Loucy (cell line): ENCODE data around the gene RBPJL.
A peak's percentile ranks its signal among the peaks of the same experiment; 100 is the strongest.

ENCODE experiments used
- H2AFZ ChIP-seq: fragments of 200-600 bp; sonication (generic); 2 replicates; pipeline ENCODE4 v1.6.0; 2016; ENCODE audit warnings: antibody characterized with exemption, mild to moderate bottlenecking, low read length, moderate library complexity
- H3F3A ChIP-seq: fragments of 200-600 bp; 2 replicates; pipeline ENCODE4 v1.6.0; 2016; ENCODE audit warnings: antibody characterized with exemption, low read depth, mild to moderate bottlenecking
- H3K27me3 ChIP-seq: fragments of 200-600 bp; sonication (generic); 2 replicates; pipeline ENCODE4 v1.6.1; 2014; ENCODE audit warnings: low read length, mild to moderate bottlenecking; ENCODE audit not compliant: insufficient read depth, poor library complexity, severe bottlenecking
- H3K36me3 ChIP-seq: fragments of 200-600 bp; sonication (generic); 2 replicates; pipeline ENCODE4 v1.6.1; 2016; ENCODE audit warnings: low read length; ENCODE audit not compliant: insufficient read depth
- H3K4me1 ChIP-seq: fragments of 200-600 bp; sonication (generic); 2 replicates; pipeline ENCODE4 v1.5.1; 2014; ENCODE audit warnings: low read length, mild to moderate bottlenecking; ENCODE audit not compliant: insufficient read depth, poor library complexity, severe bottlenecking
- H3K4me2 ChIP-seq: fragments of 200-600 bp; sonication (generic); 2 replicates; pipeline ENCODE4 v1.6.0; 2014; ENCODE audit warnings: antibody characterized with exemption, low read length, low read depth, mild to moderate bottlenecking; ENCODE audit not compliant: poor library complexity, severe bottlenecking
- H3K4me3 ChIP-seq: fragments of 200-600 bp; sonication (generic); 2 replicates; pipeline ENCODE4 v1.5.1; 2014; ENCODE audit warnings: low read length, mild to moderate bottlenecking, mixed read lengths; ENCODE audit not compliant: poor library complexity, severe bottlenecking
- H3K79me2 ChIP-seq: fragments of 200-600 bp; sonication (generic); 2 replicates; pipeline ENCODE4 v1.6.1; 2014; ENCODE audit warnings: low read length; ENCODE audit not compliant: insufficient read depth
- H3K9ac ChIP-seq: fragments of 200-600 bp; sonication (generic); 2 replicates; pipeline ENCODE4 v1.6.0; 2014; ENCODE audit warnings: mild to moderate bottlenecking, low read depth, low read length, moderate library complexity; ENCODE audit not compliant: poor library complexity, severe bottlenecking
- H3K9me2 ChIP-seq: fragments of 200-600 bp; sonication (generic); replicated peaks from 2 replicates; pipeline ENCODE4 v1.6.1; 2016; ENCODE audit warnings: low read depth, low read length, mixed read lengths
- H3K9me3 ChIP-seq: fragments of 200-600 bp; sonication (generic); 2 replicates; pipeline ENCODE4 v1.6.1; 2014; ENCODE audit warnings: mild to moderate bottlenecking, antibody characterized with exemption, low read length, low read depth; ENCODE audit not compliant: insufficient read depth
- H4K20me1 ChIP-seq: fragments of 200-600 bp; sonication (generic); 2 replicates; pipeline ENCODE4 v1.6.0; 2014; ENCODE audit warnings: antibody characterized with exemption, low read length, mild to moderate bottlenecking; ENCODE audit not compliant: insufficient read depth, poor library complexity, severe bottlenecking
- CTCF ChIP-seq: fragments of 200-600 bp; sonication (generic); conservative IDR thresholded peaks from 2 replicates; pipeline ENCODE4 v1.5.1; 2014; ENCODE audit warnings: mild to moderate bottlenecking, antibody characterized with exemption, low read length
- EZH2phosphoT487 ChIP-seq: fragments of 200-600 bp; IDR thresholded peaks from 2 replicates; pipeline ENCODE4 v1.6.1; 2018; ENCODE audit warnings: antibody characterized with exemption, mild to moderate bottlenecking, moderate library complexity, borderline replicate concordance

The RBPJL gene

DNA sequence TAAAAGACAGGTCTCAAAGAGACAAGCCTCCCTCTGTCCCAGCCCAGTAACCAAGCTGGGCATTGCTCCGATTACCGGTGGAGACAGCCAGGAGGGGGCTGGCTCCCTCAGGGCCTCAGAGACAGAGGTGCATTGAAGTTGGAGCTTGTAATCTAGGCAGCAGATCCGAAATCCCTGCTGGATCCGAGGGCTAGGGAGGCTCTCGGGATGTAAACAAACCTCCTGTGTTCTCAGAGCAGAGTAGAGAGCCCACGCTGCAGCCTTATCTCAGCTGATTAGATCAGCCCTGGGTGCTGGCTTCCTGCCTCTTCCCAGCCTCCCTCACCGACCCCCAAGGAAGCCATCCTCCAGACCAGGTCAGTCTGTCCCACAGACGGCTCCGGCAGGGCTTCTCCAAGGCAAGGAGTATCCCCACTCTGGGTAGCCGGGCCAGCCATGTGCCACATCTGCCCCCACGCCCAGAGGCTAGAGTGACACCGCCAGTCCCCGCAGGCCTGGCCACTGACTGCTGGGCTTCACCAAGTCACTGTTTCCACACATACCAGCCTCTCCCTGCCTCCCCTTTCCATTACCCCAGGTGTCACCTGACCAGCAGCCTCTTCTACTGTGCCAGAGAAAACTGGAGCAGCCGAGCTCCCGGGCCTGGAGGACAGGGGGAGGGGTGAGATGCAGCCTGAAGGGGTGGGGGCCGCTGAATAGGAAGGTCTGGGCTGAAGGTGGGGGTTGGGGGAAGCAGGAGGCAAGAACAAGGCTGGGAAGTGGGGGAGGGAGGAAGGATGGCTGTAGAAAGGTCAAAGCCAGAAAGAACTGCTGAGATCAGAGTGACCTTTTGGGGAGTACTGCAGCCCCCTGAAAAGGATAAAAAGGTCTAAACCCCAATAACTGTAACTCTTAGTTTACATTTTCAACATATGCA lies 35.6 kb downstream of the RBPJL start:
- no peaks in the 10 kb centered on the region for H3K79me2 ChIP-seq
- peaks cover 38% of the 10 kb centered on the region for H3K4me1 ChIP-seq
- no peaks in the 10 kb centered on the region for H3K36me3 ChIP-seq
- H3K9ac ChIP-seq = no peak overlapping the region
- H3K4me2 ChIP-seq = no peak overlapping the region
- H3K4me3 ChIP-seq = no peak overlapping the region
- no peak for TF ChIP-seq CTCF
- TF ChIP-seq EZH2phosphoT487 = no peak
- no peaks in the 10 kb centered on the region for H3K9me3 ChIP-seq
- no peaks in the 10 kb centered on the region for H3F3A ChIP-seq
- no peaks in the 10 kb centered on the region for H3K9me2 ChIP-seq
- H3K27me3 ChIP-seq = no peaks in the 10 kb centered on the region
- H4K20me1 ChIP-seq = no peaks in the 10 kb centered on the region
- peak overlapping the region; percentile 15; the same call in 1 of the 2 replicates for H2AFZ ChIP-seq

GRCh38 chr20:45342855-45343531 lies 36.4 kb downstream of the RBPJL start:
- H4K20me1 ChIP-seq = no peaks in the 10 kb centered on the region
- no peaks in the 10 kb centered on the region for H3K9me3 ChIP-seq
- no peak overlapping the region for H3K4me3 ChIP-seq
- H3K9ac ChIP-seq = no peak overlapping the region
- H3K4me2 ChIP-seq = no peak overlapping the region
- no peaks in the 10 kb centered on the region for H3K9me2 ChIP-seq
- no peaks in the 10 kb centered on the region for H3K36me3 ChIP-seq
- no peak for TF ChIP-seq EZH2phosphoT487
- TF ChIP-seq CTCF = no peak
- no peaks in the 10 kb centered on the region for H3K79me2 ChIP-seq
- H3K4me1 ChIP-seq = peaks cover 38% of the 10 kb centered on the region
- H2AFZ ChIP-seq = no peak overlapping the region
- no peaks in the 10 kb centered on the region for H3F3A ChIP-seq
- H3K27me3 ChIP-seq = no peaks in the 10 kb centered on the region

GRCh38 chr20:45343532-45344167 lies 37.0 kb downstream of the RBPJL start:
- Histone ChIP-seq H3K36me3 (no peaks in the 10 kb centered on the region), H3K9me3 (no peaks in the 10 kb centered on the region), H2AFZ (no peak overlapping the region), H3K4me3 (no peak overlapping the region), H3K9me2 (no peaks in the 10 kb centered on the region), H4K20me1 (no peaks in the 10 kb centered on the region), H3K27me3 (no peaks in the 10 kb centered on the region), H3K4me2 (no peak overlapping the region), H3F3A (no peaks in the 10 kb centered on the region), H3K9ac (no peak overlapping the region), H3K4me1 (peaks cover 38% of the 10 kb centered on the region), H3K79me2 (no peaks in the 10 kb centered on the region)
- TF ChIP-seq CTCF (no peak), EZH2phosphoT487 (no peak)
